Activated CD8-positive, alpha-beta memory T cell treated with anti-CD3 and anti-CD28 coated beads, Interleukin-2, amount 50 U/mL, for 1 hour (primary cell): Measurements from ENCODE around the gene TAL1.

ENCODE experiments used
- DNase-seq: peaks from one replicate; pipeline ENCODE4 v3.0.0-alpha.2; 2020; ENCODE audit errors: extremely low read depth

Gene TAL1

DNA sequence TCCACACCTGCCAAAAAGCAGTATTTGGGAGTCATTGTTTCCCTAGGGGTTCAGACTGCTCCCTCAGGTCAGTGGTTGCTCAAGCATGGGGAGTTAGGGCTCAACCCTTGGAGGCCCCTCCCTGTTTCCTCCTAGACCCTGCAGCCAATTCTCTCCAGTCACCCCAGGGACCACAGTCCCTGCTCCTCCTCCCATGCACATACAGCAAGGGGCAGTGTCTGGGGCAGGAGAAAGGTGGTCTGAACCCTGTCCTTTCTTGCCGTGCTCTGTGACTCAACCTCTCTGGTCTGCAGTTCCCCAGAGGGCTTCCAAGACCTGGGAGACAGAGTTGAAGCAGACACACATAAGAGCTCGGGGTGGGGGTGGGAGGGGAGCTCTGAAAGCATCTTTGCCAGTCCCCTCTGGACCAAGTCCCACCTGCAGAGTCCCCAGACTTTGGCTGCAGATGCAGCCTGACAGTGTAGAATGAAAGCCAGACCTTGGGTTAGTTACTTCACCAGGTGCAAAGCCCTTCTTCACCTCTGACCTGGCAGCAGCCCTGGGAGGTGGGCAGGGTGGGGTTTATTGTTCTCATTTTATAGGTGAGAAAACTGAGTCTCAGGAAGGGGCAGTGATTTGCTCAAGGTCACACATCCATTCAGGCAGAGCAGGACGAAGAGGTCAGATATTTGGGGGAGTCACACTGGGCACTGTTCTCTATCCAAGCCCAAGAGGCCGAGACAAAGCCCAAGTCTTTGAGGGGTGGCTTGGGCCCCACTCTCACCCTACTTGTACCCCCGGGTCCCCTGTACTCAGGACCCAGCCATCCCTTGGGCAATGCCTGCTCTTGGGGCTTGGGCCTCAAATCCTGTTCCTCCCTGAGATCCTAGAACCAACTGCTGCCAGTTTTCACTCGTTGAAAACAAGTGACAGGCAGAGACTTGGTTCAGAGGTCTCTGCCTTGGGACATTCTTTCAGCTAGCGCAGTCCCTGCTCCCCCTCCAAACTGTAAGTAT, 42.9 kb downstream of the TAL1 start:
- DNase-seq = no peak

DNA sequence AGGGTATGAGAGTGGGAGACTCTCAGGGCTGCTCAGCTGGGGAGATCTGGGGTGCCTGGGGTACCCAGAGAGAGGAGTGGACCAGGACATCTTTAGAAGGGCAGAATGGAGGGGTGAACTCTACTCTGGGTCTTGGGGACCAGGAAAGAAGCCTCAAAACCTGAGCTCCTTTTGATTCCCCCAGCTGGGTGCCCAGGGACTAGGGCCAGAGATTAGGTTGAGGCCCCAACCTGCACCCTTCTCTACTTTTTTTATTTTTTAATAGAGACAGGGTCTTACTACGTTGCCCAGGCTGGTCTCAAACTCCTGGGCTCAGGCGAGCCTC, 44.1 kb downstream of the TAL1 start:
- DNase-seq = no peak

DNA sequence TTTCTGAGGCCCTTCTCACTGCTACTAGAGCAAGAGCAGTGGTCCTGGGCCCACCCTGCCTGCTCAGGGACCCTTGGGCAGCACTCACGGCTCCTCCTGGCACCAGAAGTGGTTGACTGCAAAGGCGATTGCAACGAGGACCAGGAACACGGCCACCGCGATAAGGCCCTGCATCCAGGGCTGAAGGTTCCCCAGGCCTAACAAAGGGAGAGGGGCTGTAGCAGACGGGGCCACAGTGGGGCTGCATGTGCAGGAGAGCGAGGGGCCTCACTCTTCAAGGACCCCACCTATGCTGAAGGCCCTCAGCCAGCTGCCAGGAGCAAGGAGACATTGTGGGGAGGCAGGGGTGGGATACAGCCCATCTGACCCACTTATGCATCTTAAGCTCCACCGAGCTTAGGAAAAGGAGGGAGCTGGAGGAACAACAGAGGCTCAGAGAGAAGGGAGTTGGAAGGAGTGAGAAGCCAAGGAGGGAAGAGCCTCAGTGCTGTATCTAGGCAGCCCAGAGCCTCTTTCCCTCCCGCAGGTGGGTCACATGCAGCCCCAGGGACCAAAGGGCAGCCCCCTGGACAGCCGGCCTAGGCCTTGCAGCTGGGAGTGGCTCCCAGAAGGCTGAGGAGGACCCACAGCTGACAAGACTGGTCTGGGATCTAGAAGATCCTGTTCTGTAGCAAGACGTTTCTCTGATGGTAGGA, 44.6 kb downstream of the TAL1 start:
- no peak for DNase-seq

DNA sequence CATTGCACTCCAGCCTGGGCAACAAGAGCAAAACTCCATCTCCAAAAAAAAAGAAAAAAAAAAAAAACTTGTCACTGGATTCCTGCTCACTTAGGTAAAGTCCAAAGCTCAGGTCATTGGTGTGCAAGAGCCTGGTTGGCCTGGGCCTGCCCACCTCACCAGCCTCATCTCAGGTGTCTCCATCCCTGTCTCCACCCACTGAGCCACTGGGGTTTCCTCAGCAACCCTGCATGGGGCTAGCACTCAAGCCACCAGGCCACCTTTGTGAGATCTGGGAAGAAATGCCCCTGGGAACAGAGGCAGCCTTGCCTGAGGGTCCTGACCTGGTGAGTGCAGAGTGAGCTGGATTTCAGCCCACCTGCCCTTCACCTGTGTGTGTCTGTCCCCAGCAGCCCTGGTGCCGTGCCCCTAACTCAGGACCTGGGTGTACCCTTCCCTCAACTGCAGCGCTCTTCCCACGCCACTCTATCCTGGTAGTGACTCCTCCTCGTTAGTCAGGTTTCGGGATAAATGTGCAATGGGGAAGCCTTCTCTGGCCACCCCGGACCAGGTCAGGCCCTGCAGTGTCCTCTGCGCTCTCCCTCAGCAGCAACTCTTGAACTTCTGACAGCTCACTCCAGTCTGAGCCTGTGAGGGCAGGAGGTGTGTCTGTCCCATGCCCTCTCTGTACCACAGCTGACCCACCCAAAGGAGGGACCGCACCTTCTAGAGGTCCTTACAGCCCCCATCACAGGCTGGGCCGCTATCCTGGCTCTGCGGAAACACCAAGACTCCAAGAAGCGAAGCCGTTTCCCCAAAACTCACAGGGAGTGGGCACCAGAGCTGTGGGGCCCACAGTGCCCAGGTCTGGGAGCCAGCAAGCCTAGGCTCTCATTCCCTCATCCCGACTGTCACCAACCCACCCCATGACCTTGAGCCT, 45.5 kb downstream of the TAL1 start:
- DNase-seq = no peak

DNA sequence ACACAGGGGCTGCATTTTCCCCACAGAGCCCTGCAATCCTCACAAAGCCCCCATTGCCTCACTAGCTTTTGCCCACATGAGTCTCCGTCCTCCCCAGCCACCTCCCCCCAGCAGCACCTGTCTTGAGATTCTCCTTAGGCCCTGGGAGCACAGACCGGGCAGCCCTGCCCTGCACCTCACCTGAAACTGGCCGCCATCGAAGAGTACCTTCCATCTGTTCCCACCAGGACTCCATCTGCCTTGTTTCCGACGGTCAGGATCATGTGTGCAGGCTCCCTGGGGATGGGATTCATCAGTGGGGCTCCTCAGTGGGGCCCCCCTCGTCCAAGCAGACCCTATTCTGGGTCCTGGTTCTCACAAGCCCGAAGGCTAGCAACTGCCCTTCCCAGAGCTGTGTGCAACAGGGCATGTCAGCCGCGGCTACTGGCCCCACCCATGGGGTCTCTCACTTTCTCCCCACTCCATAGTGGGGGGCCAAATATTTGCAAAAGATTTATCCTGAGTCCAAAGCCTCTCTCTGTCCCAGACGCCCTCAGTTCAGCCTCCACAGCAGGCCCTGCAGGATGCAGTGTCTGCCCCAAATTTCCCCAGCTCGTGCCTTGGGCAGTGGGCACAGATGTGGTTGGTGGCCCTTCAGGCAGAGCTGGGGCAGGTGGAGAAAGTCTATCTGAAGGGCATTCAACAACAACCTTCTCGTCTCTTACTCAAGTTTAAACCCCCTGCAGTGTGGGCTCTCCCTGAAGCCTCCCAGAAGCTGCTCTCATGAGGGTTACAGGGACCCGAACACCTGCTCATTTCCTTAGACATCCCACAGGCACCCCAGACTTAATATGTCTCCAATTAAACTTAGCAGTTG, 47.0 kb downstream of the TAL1 start:
- DNase-seq = no peak

DNA sequence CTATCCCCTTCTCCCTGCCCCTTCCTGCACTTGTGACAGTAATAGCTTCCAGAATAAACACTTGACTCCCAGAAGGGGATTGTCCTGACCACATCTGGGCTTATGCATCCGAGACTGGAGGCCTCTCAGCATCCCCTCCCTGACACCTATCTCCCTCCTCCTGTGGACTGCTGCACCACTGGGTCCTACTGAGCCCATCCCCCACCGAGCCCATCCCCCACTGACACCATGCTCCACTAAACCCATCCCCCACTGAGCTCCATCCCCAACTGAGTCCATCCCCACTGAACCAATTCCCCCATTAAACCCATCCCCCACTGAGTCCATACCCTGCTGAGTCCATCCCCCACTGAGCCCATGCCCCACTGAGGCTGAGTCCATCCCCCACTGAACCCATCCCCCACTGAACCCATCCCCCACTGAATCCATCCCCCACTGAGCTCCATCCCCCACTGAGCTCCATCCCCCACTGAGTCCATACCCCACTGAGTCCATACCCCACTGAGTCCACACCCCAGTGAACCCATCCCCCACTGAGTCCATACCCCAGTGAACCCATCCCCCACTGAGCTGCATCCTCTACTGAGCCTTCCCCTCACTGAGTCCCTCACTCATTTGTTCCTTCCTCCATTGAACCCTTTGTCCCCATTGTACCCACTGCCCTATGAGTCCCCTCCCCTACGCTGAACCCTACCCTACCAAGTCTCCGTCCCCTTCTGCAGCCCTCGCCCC, 47.8 kb downstream of the TAL1 start:
- DNase-seq = no peak

DNA sequence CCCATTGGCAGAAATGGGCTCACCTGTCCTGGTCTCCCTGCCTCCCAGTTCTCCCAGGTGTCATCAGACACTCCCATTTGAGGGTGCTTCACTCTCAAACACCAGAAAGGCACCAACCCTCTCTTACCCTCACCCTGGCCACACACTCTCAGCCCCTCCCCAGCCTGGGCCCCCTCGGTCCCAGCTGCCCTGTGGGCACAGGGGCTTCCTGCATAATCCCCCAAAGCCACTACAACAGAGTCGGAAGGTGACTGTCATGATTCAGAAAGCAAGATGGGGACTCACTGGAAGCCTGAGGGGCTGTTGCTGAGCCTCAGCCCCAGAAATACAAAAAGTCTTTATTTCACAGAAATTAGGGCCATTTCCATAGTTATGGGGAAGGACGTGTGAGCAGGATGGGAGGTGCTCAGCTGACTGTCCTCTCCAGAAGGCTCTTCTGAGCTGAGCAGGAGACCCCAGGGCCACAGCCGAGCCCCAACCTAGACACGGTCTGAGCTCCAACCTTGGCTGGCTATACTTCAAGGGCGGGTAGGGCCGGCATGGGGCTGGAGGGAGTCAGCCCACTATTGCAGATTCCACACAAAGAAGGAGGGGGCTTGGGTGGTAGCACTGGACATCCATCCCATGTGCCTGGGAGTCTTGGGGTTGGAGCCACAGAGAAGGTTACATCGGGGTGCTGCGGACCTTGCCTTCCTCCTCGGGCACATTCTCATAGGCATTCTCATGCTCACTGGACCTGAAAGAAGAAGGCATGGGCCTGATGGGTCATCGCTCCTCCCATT, 48.5 kb downstream of the TAL1 start:
- no peak for DNase-seq

DNA sequence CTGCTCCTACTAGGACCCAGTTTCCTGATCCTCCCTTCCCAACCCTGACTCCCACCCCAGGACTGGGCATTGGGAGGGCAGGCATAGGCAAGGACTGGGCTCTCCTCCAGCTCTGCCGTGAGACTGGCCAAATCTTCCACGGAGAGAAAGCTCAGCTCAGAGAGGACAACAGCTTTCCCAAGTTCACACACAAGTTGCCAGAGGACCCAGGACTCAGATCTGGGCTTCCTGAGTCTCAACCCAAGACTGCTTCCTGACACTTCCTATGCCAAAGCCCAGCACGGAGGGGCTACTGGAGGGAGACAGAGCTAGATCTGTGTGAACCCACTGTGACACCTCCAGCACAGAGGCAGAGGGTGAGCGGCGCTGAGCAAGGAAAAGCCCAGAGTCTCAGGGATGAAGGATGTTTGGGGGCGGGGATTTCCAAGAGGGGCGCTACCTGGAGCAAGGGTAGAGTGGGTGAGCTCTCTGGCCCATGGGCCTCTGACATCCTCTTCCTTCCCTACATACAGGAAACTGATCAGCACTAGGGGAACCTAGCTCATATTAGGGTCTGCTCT, 49.3 kb downstream of the TAL1 start:
- DNase-seq = no peak

DNA sequence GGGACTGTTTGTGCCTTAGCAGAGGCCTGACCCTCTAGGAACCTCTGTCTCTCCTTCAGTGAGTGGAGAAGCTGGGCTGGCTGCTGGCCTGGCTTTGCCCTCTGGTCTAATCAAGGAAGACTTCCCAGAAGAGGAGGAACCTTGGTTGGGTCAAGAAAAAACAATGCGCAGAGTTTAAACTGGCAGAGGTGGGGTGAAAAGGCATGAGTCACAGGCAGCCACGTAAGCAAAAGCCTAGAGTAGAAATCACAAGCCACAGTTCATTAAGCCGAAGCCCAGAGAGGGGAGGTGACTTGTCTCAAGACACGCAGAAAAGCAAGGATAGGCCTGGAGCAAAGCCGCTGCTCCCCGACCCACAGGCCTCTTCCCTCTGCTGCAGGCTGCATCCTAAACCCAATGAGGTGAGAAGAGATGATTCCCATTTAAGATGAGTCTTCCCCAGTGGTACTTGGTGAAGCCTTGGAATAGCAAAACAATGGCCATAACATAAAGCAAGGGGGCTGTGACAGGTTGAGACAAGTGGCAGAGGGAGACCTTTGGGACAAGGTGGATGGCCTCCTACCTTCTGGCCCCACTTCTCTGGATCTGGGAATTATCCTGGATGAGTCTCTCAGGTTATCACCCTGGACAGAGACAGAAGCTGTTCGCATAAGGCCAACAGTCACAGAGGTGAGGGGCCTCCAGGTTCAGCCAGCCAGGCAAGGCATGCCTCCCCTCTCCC, 49.9 kb downstream of the TAL1 start:
- no peak for DNase-seq

DNA sequence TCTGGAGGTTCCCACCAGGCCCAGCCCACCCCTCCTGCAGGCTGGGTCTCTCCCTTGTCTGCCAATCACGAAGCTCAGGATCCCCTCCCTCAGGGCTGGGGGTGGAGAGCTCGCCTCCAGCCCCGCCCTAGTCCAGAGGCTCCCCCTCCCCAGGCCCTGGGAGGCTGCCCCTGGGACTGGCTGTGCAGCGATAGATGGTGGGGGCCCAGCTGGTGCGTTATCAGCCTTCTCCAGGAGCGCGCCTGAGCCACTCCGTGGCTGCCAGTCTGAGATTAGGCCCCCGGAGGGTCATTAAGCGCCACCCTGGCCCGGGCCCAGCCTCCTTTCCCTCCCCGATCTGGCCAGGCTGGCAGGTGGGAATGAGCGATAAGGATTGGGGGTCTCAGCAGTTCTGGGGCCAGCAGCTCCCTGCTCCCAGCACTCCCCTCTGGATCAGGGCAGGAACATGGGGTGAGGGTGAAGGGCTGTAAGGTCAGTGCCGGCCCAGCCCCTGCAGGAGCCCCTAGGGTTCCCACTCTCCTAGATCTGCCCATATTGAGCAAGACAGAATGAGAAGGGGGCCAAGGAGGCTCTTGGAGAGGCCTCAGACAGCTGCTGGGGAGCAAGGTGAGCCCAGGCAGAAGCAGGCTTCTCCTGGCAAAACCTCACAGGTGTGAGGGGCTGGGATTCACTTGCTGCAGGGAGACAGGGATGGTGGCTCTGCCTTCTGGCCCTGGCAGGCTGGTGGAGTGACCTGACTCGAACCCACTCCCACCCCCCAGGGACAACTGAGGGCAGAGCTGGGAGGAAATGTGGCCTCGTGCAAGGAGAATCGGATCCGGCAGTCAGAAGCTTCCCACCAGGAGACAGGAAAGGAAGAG, 50.7 kb downstream of the TAL1 start:
- DNase-seq = no peak

DNA sequence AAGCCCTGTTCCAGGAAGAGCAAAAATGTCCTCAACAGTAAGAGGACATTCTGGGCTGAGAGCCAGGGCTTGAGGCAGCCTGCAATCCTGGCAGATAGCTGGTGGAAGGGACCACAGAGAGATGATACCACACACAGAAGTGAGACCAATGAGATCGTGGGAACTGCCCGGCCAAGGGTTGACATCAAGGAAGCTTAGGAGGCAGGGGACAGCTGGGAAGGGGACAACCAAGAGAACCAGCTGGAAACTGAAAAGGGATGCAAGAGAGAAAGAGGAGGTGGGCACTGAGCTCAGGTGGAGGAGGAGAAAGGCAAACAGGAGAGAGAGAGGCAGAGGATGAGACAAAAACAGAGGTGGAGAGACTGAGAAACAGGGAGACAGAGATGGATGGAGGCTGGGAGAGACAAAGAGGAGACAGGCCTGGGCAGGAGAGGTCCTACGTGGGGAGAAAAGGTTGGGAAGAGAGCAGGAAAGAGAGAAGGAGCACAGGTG, 51.4 kb downstream of the TAL1 start:
- no peak for DNase-seq

DNA sequence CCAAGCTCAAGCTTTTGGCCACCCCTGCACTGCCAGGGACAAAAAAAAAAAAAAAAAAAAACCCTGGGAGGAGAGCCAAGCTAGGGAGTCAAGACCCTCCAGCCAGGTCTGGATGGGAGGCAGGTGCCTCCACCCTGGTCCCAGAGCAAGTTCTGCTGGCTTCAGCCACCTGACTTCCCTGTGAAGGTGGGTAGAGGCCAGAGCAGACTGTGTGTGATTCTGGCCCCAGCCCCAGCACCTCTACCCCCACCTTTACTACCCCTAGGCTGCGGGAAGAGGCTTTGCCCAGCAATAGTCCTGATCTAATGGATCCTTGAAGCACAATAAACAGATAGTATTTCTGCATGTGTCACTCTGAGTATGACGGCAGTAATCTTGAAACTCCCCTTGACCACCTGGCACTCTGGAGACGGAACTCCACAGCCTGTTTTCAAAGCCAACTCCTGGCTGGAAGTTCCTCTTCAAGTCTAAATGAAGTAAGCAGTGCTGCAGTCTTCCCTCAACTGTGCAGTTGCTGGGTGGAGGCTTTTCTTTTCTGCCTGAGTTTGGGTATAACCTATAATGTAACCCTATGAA, 51.9 kb downstream of the TAL1 start:
- DNase-seq = no peak

DNA sequence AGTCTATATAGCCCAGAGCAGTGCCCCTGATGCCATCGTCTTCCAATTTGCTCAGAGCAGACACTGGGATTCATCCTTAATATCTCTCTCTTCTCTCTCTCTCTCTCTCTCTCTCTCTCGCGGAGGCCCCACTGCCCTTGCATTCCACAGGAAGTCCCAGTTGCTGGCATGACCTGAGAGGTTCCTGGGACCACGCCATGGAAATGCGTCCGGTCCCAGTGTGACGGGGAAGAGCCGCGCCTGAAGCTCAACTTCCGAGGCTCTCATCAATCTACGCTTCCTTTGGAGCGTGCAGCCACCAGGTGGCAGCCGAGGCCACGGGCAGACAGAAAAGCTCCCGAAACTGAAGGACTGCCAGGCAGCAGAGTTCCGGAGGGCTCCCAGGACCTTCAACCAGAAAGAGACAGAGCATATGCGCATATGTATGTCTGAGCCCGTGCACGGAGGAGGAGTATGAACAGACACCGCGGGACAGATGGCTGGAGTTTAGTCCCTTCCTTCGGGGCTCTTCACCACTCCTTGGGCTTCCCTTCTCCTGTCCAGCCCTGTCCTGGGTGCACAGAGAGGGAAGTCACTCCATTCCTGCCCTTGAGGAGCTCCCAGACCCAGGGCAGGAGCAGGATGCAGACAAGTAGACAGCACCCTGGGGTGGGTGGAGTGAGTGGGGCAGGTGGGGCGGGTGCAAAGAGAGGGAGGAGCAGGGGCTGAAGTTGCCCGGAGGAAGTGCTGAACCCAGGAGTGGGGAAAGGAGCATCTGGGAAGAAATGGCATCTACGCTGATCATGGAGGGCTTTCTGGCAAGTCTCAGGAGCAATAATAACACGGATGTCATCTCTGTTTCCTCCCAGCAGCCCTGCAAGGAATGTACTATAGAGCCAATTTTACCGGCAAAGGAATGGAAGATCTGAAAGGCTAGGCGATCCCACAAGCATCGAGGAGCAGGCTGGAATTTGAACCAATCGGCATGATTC, 52.7 kb downstream of the TAL1 start:
- no peak for DNase-seq

DNA sequence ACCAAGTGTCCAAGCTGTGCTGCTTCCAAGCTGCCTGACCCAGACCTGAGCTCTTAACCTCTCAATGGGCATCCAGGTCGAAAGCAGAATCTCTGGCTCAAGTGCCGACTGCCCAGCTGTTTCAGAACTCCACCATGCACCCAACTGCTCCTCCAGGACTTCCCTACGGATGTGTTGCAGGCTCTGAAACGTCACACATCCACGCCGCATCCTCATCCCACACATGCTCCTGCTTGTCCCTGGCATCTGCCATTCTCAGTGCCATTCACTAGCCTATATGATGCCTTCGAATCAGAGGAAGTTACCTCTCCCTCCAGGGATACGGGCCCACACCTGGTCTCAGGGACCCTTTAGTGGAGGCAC, 53.4 kb downstream of the TAL1 start:
- no peak for DNase-seq

DNA sequence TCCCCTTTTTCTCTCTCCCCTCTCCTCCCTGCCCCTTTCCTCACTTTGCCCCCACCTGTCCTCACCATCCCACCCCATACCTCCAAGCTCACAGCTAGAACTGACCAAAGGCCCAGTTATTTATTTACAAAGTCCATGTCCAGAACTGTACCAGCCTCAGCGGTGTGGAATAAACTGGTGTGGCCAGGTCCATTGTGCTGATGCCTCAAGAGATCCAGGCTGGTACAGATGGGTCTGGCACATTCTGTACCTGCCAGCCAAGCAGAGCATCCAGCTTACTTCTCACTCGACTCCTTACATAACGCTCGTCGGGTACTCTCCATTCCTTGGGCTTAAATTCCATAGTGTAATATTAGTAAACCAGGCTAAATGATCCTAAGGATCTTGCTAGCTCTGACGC, 54.0 kb downstream of the TAL1 start:
- DNase-seq = no peak
